OCI-LY3 (cell line): ENCODE results near the gene KRTAP19-5.
"Not testable (repeated sequence)": the region's sequence is repeated elsewhere in the genome, so short reads cannot be mapped to it uniquely, and the experiment has no call there.

Source experiments
- H2AFZ ChIP-seq: fragments of 200-600, 300-600 bp; shearing (Covaris generic); 2 replicates; pipeline ENCODE4 v1.6.0; 2014; ENCODE audit warnings: antibody characterized with exemption, low read depth, low read length
- H3K27ac ChIP-seq: fragments of 200-600, 300-600 bp; sonication (generic); 2 replicates; pipeline ENCODE4 v1.5.1; 2014; ENCODE audit warnings: mild to moderate bottlenecking, low read length, moderate library complexity, mixed read lengths
- H3K27me3 ChIP-seq: fragments of 200-600, 300-600 bp; sonication (generic); 2 replicates; pipeline ENCODE4 v1.6.1; 2014; ENCODE audit warnings: low read depth, low read length, mixed read lengths
- H3K36me3 ChIP-seq: fragments of 200-600, 300-600 bp; sonication (generic); replicated peaks from 2 replicates; pipeline ENCODE3; 2014; ENCODE audit warnings: low read depth, low read length, mixed read lengths
- H3K4me1 ChIP-seq: fragments of 300-600, 200-600 bp; sonication (generic); 2 replicates; pipeline ENCODE4 v1.6.1; 2014; ENCODE audit warnings: low read length, mixed read lengths
- H3K4me2 ChIP-seq: fragments of 200-600, 300-600 bp; sonication (generic); 2 replicates; pipeline ENCODE4 v1.6.1; 2014; ENCODE audit warnings: low read length, mixed read lengths
- H3K4me3 ChIP-seq: fragments of 300-600, 200-600 bp; sonication (generic); 2 replicates; pipeline ENCODE4 v1.5.1; 2014; ENCODE audit warnings: antibody characterized with exemption, mild to moderate bottlenecking, low read length, moderate library complexity
- H3K79me2 ChIP-seq: fragments of 300-600, 200-600 bp; shearing (Covaris generic); 2 replicates; pipeline ENCODE4 v1.6.1; 2014; ENCODE audit warnings: mild to moderate bottlenecking, low read length, mixed read lengths
- H3K9ac ChIP-seq: fragments of 300-600, 200-600 bp; shearing (Covaris generic); 2 replicates; pipeline ENCODE4 v1.6.0; 2014; ENCODE audit warnings: mild to moderate bottlenecking, low read length, moderate library complexity
- H3K9me3 ChIP-seq: fragments of 200-600, 300-600 bp; shearing (Covaris generic); 2 replicates; pipeline ENCODE4 v1.6.1; 2014; ENCODE audit warnings: low read length, mixed read lengths; ENCODE audit not compliant: insufficient read depth
- H4K20me1 ChIP-seq: fragments of 200-600, 300-600 bp; sonication (generic); 2 replicates; pipeline ENCODE4 v1.6.1; 2016; ENCODE audit warnings: low read length, mixed read lengths; ENCODE audit not compliant: insufficient read depth
- EZH2phosphoT487 ChIP-seq: fragments of 200-600 bp; shearing (Covaris generic); IDR thresholded peaks from 2 replicates; pipeline ENCODE4 v1.6.1; 2018; ENCODE audit warnings: antibody characterized with exemption, mixed run types, low read depth
- TF ChIP-seq, protein P1 (sequence below): fragments of 200-600, 300-600 bp; sonication (generic); IDR thresholded peaks from 2 replicates; pipeline ENCODE4 v1.5.1; 2014; ENCODE audit warnings: antibody characterized with exemption, low read length, low read depth

The KRTAP19-5 gene

DNA sequence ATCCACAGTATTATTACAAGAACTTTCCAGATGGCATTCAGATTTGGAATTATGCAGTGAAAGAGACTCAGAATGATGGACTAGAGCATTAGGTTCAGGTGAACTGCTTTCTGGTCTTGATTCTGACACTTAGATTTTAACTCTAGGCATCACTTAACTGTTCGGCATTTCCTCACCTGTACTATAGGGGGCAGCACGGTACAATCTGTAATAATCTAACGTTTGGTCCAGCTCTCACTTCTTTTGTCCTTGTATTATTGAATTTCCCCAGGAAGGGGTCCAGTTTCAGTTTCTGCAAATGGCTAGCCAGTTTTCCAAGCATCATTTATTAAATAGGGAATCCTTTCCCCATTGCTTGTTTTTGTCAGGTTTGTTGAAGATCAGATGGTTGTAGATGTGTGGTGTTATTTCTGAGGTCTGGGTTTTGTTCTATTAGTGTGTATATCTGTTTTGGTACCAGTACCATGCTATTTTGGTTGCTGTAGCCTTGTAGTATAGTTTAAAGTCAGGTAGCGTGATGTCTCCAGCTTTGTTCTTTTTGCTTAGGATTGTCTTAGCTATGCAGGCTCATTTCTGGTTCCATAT lies 3.8 kb upstream of the KRTAP19-5 start:
- not testable (repeated sequence) for H3K4me1 ChIP-seq, H3K79me2 ChIP-seq, H3K4me2 ChIP-seq, H3K36me3 ChIP-seq, H3K4me3 ChIP-seq, H3K9me3 ChIP-seq, H2AFZ ChIP-seq, H3K9ac ChIP-seq, H3K27me3 ChIP-seq, H4K20me1 ChIP-seq, H3K27ac ChIP-seq
- TF ChIP-seq, protein P1, sequence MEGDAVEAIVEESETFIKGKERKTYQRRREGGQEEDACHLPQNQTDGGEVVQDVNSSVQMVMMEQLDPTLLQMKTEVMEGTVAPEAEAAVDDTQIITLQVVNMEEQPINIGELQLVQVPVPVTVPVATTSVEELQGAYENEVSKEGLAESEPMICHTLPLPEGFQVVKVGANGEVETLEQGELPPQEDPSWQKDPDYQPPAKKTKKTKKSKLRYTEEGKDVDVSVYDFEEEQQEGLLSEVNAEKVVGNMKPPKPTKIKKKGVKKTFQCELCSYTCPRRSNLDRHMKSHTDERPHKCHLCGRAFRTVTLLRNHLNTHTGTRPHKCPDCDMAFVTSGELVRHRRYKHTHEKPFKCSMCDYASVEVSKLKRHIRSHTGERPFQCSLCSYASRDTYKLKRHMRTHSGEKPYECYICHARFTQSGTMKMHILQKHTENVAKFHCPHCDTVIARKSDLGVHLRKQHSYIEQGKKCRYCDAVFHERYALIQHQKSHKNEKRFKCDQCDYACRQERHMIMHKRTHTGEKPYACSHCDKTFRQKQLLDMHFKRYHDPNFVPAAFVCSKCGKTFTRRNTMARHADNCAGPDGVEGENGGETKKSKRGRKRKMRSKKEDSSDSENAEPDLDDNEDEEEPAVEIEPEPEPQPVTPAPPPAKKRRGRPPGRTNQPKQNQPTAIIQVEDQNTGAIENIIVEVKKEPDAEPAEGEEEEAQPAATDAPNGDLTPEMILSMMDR = peak; percentile 60

DNA sequence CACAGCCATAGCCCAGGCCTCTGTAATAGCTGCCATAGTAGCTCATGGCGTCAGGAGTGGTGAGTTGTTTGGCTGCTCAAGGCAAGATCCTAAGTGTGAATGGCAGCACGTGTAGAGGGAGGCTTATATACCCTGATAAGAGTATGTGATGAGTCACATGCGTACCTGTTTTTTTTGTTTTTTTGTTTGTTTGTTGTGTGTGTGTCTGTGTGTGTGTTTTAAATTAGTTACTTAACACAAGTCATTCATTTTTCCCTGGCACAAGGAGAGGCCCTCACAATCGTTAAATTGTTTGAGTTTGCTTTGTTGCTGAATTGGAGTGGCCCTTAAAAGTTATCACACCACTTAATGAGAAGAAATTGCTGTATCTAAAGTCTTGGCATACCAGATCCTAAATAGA lies 4.9 kb downstream of the KRTAP19-5 start, which contains the start of gene KRTAP19-4:
TSS of gene KRTAP19-4 (minus strand) at position 101 of the 400 bp plus-strand sequence. CDS start at position 46, 55 bp downstream.
- no peaks in the 10 kb centered on the region for H3K9me3 ChIP-seq
- H3K27ac ChIP-seq = no peak within 1 kb of the TSS
- no peak within 1 kb of the TSS for H3K4me3 ChIP-seq
- H3K36me3 ChIP-seq = no peaks in the 10 kb centered on the region
- H3K4me1 ChIP-seq = no peaks in the 10 kb centered on the region
- no peaks in the 10 kb centered on the region for H3K27me3 ChIP-seq
- no peaks in the 10 kb centered on the region for H4K20me1 ChIP-seq
- no peak within 1 kb of the TSS for H3K9ac ChIP-seq
- no peaks in the 10 kb centered on the region for H3K79me2 ChIP-seq
- TF ChIP-seq, protein P1 = no peak
- TF ChIP-seq EZH2phosphoT487 = no peak
- no peak within 1 kb of the TSS for H3K4me2 ChIP-seq
- no peak within 1 kb of the TSS for H2AFZ ChIP-seq

DNA sequence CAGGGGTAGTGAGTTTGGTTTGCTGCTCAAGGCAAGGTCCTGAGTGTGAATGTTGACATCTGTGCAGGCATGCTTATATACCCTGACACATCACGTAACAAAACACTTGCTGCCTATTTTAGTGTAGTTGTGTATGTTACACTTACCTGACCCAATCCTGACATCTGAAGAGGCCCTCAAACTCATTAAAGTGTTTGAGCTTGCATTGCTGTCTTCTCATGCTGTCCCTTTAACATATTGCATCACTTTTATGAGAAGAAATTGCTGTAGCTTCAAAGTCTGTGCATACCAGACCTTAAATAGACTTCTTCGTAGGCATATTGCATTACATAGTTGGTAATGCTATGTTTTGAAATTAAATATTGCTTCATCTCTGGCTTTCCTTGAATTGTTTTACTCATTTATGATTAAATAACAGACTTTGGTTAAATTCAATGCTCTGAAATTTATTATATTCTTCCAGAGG lies 9.9 kb downstream of the KRTAP19-5 start, which contains the start of gene KRTAP19-3:
TSS of gene KRTAP19-3 (minus strand) at position 51 of the 466 bp plus-strand sequence. CDS start 56 bp downstream, outside the sequence.
- Histone ChIP-seq H3K27me3 (no peaks in the 10 kb centered on the region), H3K4me1 (no peaks in the 10 kb centered on the region), H3K27ac (no peak within 1 kb of the TSS), H3K9ac (no peak within 1 kb of the TSS), H3K9me3 (no peaks in the 10 kb centered on the region), H3K36me3 (no peaks in the 10 kb centered on the region), H3K4me3 (no peak within 1 kb of the TSS), H4K20me1 (no peaks in the 10 kb centered on the region), H2AFZ (no peak within 1 kb of the TSS), H3K4me2 (no peak within 1 kb of the TSS), H3K79me2 (no peaks in the 10 kb centered on the region)
- TF ChIP-seq, protein P1 = no peak
- no peak for TF ChIP-seq EZH2phosphoT487

DNA sequence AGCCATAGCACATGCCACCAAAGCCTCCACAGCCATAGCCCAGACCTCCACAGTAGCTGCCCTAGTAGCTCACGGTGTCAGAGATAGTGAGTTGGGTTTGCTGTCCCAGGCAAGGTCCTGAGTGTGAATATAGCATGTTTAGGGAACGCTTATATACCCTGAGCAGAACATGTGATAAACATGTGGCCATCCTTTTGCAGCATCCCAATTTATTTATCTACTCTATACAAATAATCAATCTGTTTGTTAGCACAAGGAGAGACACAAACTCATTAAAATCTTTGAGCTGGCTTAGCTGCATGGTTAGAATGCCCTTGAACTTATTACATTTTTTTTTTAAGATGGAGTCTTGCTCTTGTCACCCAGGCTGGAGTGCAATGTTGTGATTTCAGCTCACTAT lies 14.6 kb downstream of the KRTAP19-5 start, which contains the start of gene KRTAP19-2:
TSS of gene KRTAP19-2 (minus strand) at position 101 of the 400 bp plus-strand sequence. CDS start at position 13, 88 bp downstream.
- H2AFZ ChIP-seq = no peak within 1 kb of the TSS
- H3K4me1 ChIP-seq = no peaks in the 10 kb centered on the region
- H3K79me2 ChIP-seq = no peaks in the 10 kb centered on the region
- no peak within 1 kb of the TSS for H3K9ac ChIP-seq
- TF ChIP-seq, protein P1 = no peak
- TF ChIP-seq EZH2phosphoT487 = no peak
- no peaks in the 10 kb centered on the region for H4K20me1 ChIP-seq
- H3K27ac ChIP-seq = no peak within 1 kb of the TSS
- no peaks in the 10 kb centered on the region for H3K27me3 ChIP-seq
- H3K36me3 ChIP-seq = no peaks in the 10 kb centered on the region
- H3K4me3 ChIP-seq = no peak within 1 kb of the TSS
- H3K9me3 ChIP-seq = no peaks in the 10 kb centered on the region
- no peak within 1 kb of the TSS for H3K4me2 ChIP-seq
